Measurements from ENCODE around the gene RGL4.

DNA sequence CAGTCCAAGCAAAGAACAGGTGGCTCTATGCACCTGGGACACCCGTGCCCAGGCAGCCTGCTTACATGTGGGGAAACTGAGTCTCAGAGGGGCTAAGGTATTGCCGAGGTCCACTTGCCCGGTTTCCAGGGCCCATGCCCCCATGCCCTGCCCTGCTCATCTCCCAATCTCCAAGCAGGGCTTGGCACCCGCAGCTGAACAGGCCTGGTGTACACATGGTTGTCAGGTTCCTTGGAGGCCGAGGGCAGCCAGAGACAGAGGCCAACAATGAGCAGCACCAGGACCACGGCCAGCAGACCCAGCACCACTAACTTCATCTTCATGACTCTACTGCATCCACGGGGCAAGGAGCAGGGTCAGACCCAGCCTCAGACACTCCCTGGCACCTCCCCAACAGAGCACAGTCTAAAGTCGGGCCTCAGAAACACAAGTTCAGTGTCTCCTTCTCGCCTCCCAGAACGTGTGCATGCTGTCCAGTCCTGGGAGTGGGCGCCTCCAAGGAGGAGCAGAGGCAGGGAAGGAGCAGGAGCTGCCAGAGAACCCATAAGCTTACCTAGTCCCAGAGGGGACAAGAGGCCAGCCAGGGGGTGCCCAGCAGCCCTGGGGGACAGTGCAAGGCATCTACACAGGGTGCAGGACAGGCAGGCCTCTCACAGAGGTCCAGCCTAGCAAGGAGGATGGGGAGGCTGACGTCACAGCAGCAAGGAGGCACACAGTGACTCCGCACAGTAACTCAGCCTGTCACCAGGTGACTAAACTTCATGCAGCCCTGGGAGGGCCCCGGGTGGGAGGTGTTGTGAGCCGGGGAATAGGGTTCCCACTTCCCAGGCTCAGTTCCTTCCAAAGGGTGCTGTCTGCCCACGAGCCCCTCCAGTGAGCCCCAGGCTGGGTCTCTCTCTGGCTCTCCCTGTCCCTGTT is 20.2 kb upstream of the RGL4 start:
- TF ChIP-seq CTCF (IDR thresholded peaks at IDR 0.05) (no peak), POLR2A (IDR thresholded peaks at IDR 0.05) (no peak)
